Osteoblast (primary cell): ENCODE results near the gene GGCT. TPM values are rescaled to one million over a fixed set of nuclear protein-coding genes. Genes with fewer than 3 reads are reported as not detected.

Experiments used
- DNase-seq: peaks from one replicate; pipeline ENCODE4 v3.0.0; 2011; ENCODE audit warnings: low spot score, mixed read lengths; ENCODE audit not compliant: insufficient read length; ENCODE audit errors: missing footprints
- H2AFZ ChIP-seq: 2 replicates; pipeline ENCODE4 v1.6.0; 2011; ENCODE audit warnings: mild to moderate bottlenecking, low read length
- H3K27ac ChIP-seq: 2 replicates; pipeline ENCODE4 v1.5.1; 2011; ENCODE audit warnings: mild to moderate bottlenecking, low read depth, low read length, moderate library complexity
- H3K27me3 ChIP-seq: 2 replicates; pipeline ENCODE4 v1.6.0; 2012; ENCODE audit warnings: mild to moderate bottlenecking, control low read depth, inconsistent platforms, low read length, moderate library complexity; ENCODE audit not compliant: insufficient read depth
- H3K36me3 ChIP-seq: 2 replicates; pipeline ENCODE4 v1.5.1; 2011; ENCODE audit warnings: mild to moderate bottlenecking, low read length, control low read depth, moderate library complexity; ENCODE audit not compliant: insufficient read depth
- H3K4me1 ChIP-seq: 2 replicates; pipeline ENCODE4 v1.5.1; 2011; ENCODE audit warnings: mild to moderate bottlenecking, low read length, control low read depth, moderate library complexity; ENCODE audit not compliant: insufficient read depth
- H3K4me2 ChIP-seq: 2 replicates; pipeline ENCODE4 v1.6.0; 2011; ENCODE audit warnings: mild to moderate bottlenecking, low read length; ENCODE audit not compliant: insufficient read depth
- H3K4me3 ChIP-seq: fragments of 200-600 bp; sonication (generic); 3 replicates; pipeline ENCODE4 v1.5.1; 2012; ENCODE audit warnings: mild to moderate bottlenecking, low read length, inconsistent platforms; ENCODE audit not compliant: insufficient read depth
- H3K79me2 ChIP-seq: 2 replicates; pipeline ENCODE4 v1.6.0; 2012; ENCODE audit warnings: mild to moderate bottlenecking, low read length, control low read depth, inconsistent platforms; ENCODE audit not compliant: insufficient read depth
- H3K9me3 ChIP-seq: 2 replicates; pipeline ENCODE4 v1.5.1; 2011; ENCODE audit warnings: low read depth, low read length, control low read depth
- H4K20me1 ChIP-seq: 2 replicates; pipeline ENCODE4 v1.6.0; 2012; ENCODE audit warnings: mild to moderate bottlenecking, low read length, control low read depth; ENCODE audit not compliant: insufficient read depth
- total RNA-seq: library from RNA; depleted of rRNA; stranded (reverse); fragments of >200 nt; gene quantifications from 2 replicates; pipeline ENCODE4 v1.2.3, GENCODE V29; 2012
- TF ChIP-seq, protein P1 (sequence below): IDR thresholded peaks from 2 replicates; pipeline ENCODE4 v1.5.1; 2011; ENCODE audit warnings: mild to moderate bottlenecking, low read depth, low read length, moderate library complexity; ENCODE audit errors: extremely low read depth

Gene GGCT
- total RNA-seq, 1 donor: 24.2 TPM

- no peak for DNase-seq
- Histone ChIP-seq H3K36me3 (no peaks in the 10 kb centered on the region), H3K79me2 (peaks cover 37% of the 10 kb centered on the region), H3K4me2 (no peak overlapping the region), H3K9me3 (no peaks in the 10 kb centered on the region), H3K27ac (peak overlapping the region; percentile 99), H4K20me1 (no peaks in the 10 kb centered on the region), H2AFZ (no peak overlapping the region), H3K4me3 (no peak overlapping the region), H3K27me3 (no peaks in the 10 kb centered on the region), H3K4me1 (peaks cover 61% of the 10 kb centered on the region)
- TF ChIP-seq, protein P1, sequence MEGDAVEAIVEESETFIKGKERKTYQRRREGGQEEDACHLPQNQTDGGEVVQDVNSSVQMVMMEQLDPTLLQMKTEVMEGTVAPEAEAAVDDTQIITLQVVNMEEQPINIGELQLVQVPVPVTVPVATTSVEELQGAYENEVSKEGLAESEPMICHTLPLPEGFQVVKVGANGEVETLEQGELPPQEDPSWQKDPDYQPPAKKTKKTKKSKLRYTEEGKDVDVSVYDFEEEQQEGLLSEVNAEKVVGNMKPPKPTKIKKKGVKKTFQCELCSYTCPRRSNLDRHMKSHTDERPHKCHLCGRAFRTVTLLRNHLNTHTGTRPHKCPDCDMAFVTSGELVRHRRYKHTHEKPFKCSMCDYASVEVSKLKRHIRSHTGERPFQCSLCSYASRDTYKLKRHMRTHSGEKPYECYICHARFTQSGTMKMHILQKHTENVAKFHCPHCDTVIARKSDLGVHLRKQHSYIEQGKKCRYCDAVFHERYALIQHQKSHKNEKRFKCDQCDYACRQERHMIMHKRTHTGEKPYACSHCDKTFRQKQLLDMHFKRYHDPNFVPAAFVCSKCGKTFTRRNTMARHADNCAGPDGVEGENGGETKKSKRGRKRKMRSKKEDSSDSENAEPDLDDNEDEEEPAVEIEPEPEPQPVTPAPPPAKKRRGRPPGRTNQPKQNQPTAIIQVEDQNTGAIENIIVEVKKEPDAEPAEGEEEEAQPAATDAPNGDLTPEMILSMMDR: no peak
Observed at GRCh38 chr7:30476459-30477145, 28.0 kb downstream of the GGCT start.

- no peak overlapping the region for H2AFZ ChIP-seq
- no peak for DNase-seq
- H3K4me2 ChIP-seq: peak overlapping the region; percentile 33
- H4K20me1 ChIP-seq: no peaks in the 10 kb centered on the region
- H3K27ac ChIP-seq: peak overlapping the region; percentile 99
- no peak overlapping the region for H3K4me3 ChIP-seq
- no peaks in the 10 kb centered on the region for H3K36me3 ChIP-seq
- TF ChIP-seq, protein P1: no peak
- no peaks in the 10 kb centered on the region for H3K27me3 ChIP-seq
- H3K4me1 ChIP-seq: peaks cover 71% of the 10 kb centered on the region
- peaks cover 44% of the 10 kb centered on the region for H3K79me2 ChIP-seq
- no peaks in the 10 kb centered on the region for H3K9me3 ChIP-seq
Observed at GRCh38 chr7:30475580-30475979, 29.0 kb downstream of the GGCT start.

GRCh38 chr7:30474893-30475292, 29.7 kb downstream of the GGCT start:
- peak overlapping the region; percentile 99 for H3K27ac ChIP-seq
- H2AFZ ChIP-seq: no peak overlapping the region
- H3K9me3 ChIP-seq: no peaks in the 10 kb centered on the region
- TF ChIP-seq, protein P1: no peak
- no peaks in the 10 kb centered on the region for H4K20me1 ChIP-seq
- peaks cover 78% of the 10 kb centered on the region for H3K4me1 ChIP-seq
- no peaks in the 10 kb centered on the region for H3K27me3 ChIP-seq
- DNase-seq: no peak
- H3K79me2 ChIP-seq: peaks cover 48% of the 10 kb centered on the region
- peak overlapping the region; percentile 33 for H3K4me2 ChIP-seq
- no peak overlapping the region for H3K4me3 ChIP-seq
- H3K36me3 ChIP-seq: no peaks in the 10 kb centered on the region

- H4K20me1 ChIP-seq: no peaks in the 10 kb centered on the region
- no peaks in the 10 kb centered on the region for H3K27me3 ChIP-seq
- no peaks in the 10 kb centered on the region for H3K36me3 ChIP-seq
- peak overlapping the region; percentile 9 for H3K4me2 ChIP-seq
- H2AFZ ChIP-seq: no peak overlapping the region
- H3K9me3 ChIP-seq: no peaks in the 10 kb centered on the region
- H3K27ac ChIP-seq: peak overlapping the region; percentile 99
- TF ChIP-seq, protein P1: no peak
- peaks cover 49% of the 10 kb centered on the region for H3K79me2 ChIP-seq
- H3K4me3 ChIP-seq: no peak overlapping the region
- no peak for DNase-seq
- peaks cover 82% of the 10 kb centered on the region for H3K4me1 ChIP-seq
Observed at GRCh38 chr7:30474485-30474884, 30.1 kb downstream of the GGCT start.
